ENCODE data around the gene AP2S1.

AP2S1 gene

GRCh38 chr19:46788262-46788967 is 62.2 kb downstream of the AP2S1 start, which contains the start of gene SLC1A5:
Gene SLC1A5, minus strand, starts transcription at chr19:46788594. Its CDS starts 629 bp downstream, at chr19:46787965.
- peak within 1 kb of the TSS; percentile 96 for H3K4me3 ChIP-seq (ENCODE audit: control insufficient read depth, low read depth, low read length)
- TF ChIP-seq, protein P1, sequence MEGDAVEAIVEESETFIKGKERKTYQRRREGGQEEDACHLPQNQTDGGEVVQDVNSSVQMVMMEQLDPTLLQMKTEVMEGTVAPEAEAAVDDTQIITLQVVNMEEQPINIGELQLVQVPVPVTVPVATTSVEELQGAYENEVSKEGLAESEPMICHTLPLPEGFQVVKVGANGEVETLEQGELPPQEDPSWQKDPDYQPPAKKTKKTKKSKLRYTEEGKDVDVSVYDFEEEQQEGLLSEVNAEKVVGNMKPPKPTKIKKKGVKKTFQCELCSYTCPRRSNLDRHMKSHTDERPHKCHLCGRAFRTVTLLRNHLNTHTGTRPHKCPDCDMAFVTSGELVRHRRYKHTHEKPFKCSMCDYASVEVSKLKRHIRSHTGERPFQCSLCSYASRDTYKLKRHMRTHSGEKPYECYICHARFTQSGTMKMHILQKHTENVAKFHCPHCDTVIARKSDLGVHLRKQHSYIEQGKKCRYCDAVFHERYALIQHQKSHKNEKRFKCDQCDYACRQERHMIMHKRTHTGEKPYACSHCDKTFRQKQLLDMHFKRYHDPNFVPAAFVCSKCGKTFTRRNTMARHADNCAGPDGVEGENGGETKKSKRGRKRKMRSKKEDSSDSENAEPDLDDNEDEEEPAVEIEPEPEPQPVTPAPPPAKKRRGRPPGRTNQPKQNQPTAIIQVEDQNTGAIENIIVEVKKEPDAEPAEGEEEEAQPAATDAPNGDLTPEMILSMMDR (IDR thresholded peaks at IDR 0.05; ENCODE audit: control insufficient read depth, insufficient read depth, low read depth, low read length, missing control alignments) = peak; percentile 9
- DNase-seq (ENCODE audit: low read depth) = peak; percentile 90

Measured in AG09309 (cell line).